Measurements from ENCODE around the gene CHCHD3.
"Not testable (repeated sequence)": the region's sequence is repeated elsewhere in the genome, so short reads cannot be mapped to it uniquely, and the experiment has no call there.

The CHCHD3 gene

GRCh38 chr7:132915647-132916046 lies 166.2 kb downstream of the CHCHD3 start:
- Histone ChIP-seq H3K27me3 (ENCODE audit: control insufficient read depth, insufficient read depth, low read length) (no peaks in the 10 kb centered on the region), H3K9ac (ENCODE audit: low read length) (no peak overlapping the region), H3K4me1 (ENCODE audit: control insufficient read depth, low read depth, low read length) (no peaks in the 10 kb centered on the region), H3K4me3 (ENCODE audit: low read length) (no peak overlapping the region), H3K27ac (ENCODE audit: low read length) (no peak overlapping the region), H3K36me3 (ENCODE audit: control insufficient read depth, low read depth, low read length) (no peaks in the 10 kb centered on the region), H3K9me3 (ENCODE audit: control insufficient read depth, low read depth, low read length) (no peaks in the 10 kb centered on the region)

- no peak overlapping the region for H3K27ac ChIP-seq (ENCODE audit: low read length)
- peaks cover 5% of the 10 kb centered on the region for H3K4me1 ChIP-seq (ENCODE audit: control insufficient read depth, low read depth, low read length)
- H3K27me3 ChIP-seq (ENCODE audit: control insufficient read depth, insufficient read depth, low read length), result no peaks in the 10 kb centered on the region
- no peak overlapping the region for H3K4me3 ChIP-seq (ENCODE audit: low read length)
- H3K9me3 ChIP-seq (ENCODE audit: control insufficient read depth, low read depth, low read length), result no peaks in the 10 kb centered on the region
- no peaks in the 10 kb centered on the region for H3K36me3 ChIP-seq (ENCODE audit: control insufficient read depth, low read depth, low read length)
- no peak overlapping the region for H3K9ac ChIP-seq (ENCODE audit: low read length)
Measured at GRCh38 chr7:132910657-132911056, 171.2 kb downstream of the CHCHD3 start.

GRCh38 chr7:132907380-132907940 lies 174.4 kb downstream of the CHCHD3 start:
- Histone ChIP-seq H3K27ac (ENCODE audit: low read length) (no peak overlapping the region), H3K9me3 (ENCODE audit: control insufficient read depth, low read depth, low read length) (no peaks in the 10 kb centered on the region), H3K27me3 (ENCODE audit: control insufficient read depth, insufficient read depth, low read length) (no peaks in the 10 kb centered on the region), H3K9ac (ENCODE audit: low read length) (no peak overlapping the region), H3K4me3 (ENCODE audit: low read length) (no peak overlapping the region), H3K4me1 (ENCODE audit: control insufficient read depth, low read depth, low read length) (peaks cover 5% of the 10 kb centered on the region), H3K36me3 (ENCODE audit: control insufficient read depth, low read depth, low read length) (no peaks in the 10 kb centered on the region)

GRCh38 chr7:132906193-132906835 lies 175.6 kb downstream of the CHCHD3 start:
- H3K4me1 ChIP-seq (ENCODE audit: control insufficient read depth, low read depth, low read length), result peaks cover 5% of the 10 kb centered on the region
- H3K27me3 ChIP-seq (ENCODE audit: control insufficient read depth, insufficient read depth, low read length), result no peaks in the 10 kb centered on the region
- no peak overlapping the region for H3K9ac ChIP-seq (ENCODE audit: low read length)
- no peak overlapping the region for H3K27ac ChIP-seq (ENCODE audit: low read length)
- no peak overlapping the region for H3K4me3 ChIP-seq (ENCODE audit: low read length)
- no peaks in the 10 kb centered on the region for H3K36me3 ChIP-seq (ENCODE audit: control insufficient read depth, low read depth, low read length)
- H3K9me3 ChIP-seq (ENCODE audit: control insufficient read depth, low read depth, low read length), result no peaks in the 10 kb centered on the region

GRCh38 chr7:132905136-132905535 lies 176.8 kb downstream of the CHCHD3 start:
- not testable (repeated sequence) for H3K9ac ChIP-seq (ENCODE audit: low read length); H3K27ac ChIP-seq (ENCODE audit: low read length); H3K4me3 ChIP-seq (ENCODE audit: low read length); H3K36me3 ChIP-seq (ENCODE audit: control insufficient read depth, low read depth, low read length); H3K9me3 ChIP-seq (ENCODE audit: control insufficient read depth, low read depth, low read length); H3K27me3 ChIP-seq (ENCODE audit: control insufficient read depth, insufficient read depth, low read length); H3K4me1 ChIP-seq (ENCODE audit: control insufficient read depth, low read depth, low read length)

- Histone ChIP-seq H3K4me1 (ENCODE audit: control insufficient read depth, low read depth, low read length) (peaks cover 5% of the 10 kb centered on the region), H3K4me3 (ENCODE audit: low read length) (no peak overlapping the region), H3K27ac (ENCODE audit: low read length) (no peak overlapping the region), H3K27me3 (ENCODE audit: control insufficient read depth, insufficient read depth, low read length) (no peaks in the 10 kb centered on the region), H3K36me3 (ENCODE audit: control insufficient read depth, low read depth, low read length) (no peaks in the 10 kb centered on the region), H3K9ac (ENCODE audit: low read length) (no peak overlapping the region), H3K9me3 (ENCODE audit: control insufficient read depth, low read depth, low read length) (no peaks in the 10 kb centered on the region)
Measured at GRCh38 chr7:132904209-132904608, 177.7 kb downstream of the CHCHD3 start.

- H3K27ac ChIP-seq (ENCODE audit: low read length); H3K27me3 ChIP-seq (ENCODE audit: control insufficient read depth, insufficient read depth, low read length); H3K4me3 ChIP-seq (ENCODE audit: low read length); H3K36me3 ChIP-seq (ENCODE audit: control insufficient read depth, low read depth, low read length); H3K9ac ChIP-seq (ENCODE audit: low read length); H3K4me1 ChIP-seq (ENCODE audit: control insufficient read depth, low read depth, low read length); H3K9me3 ChIP-seq (ENCODE audit: control insufficient read depth, low read depth, low read length): not testable (repeated sequence)
Measured at GRCh38 chr7:132902294-132902693, 179.6 kb downstream of the CHCHD3 start.

- Histone ChIP-seq H3K27ac (ENCODE audit: low read length) (no peak overlapping the region), H3K36me3 (ENCODE audit: control insufficient read depth, low read depth, low read length) (peaks cover 6% of the 10 kb centered on the region), H3K4me1 (ENCODE audit: control insufficient read depth, low read depth, low read length) (no peaks in the 10 kb centered on the region), H3K9me3 (ENCODE audit: control insufficient read depth, low read depth, low read length) (no peaks in the 10 kb centered on the region), H3K27me3 (ENCODE audit: control insufficient read depth, insufficient read depth, low read length) (no peaks in the 10 kb centered on the region), H3K9ac (ENCODE audit: low read length) (no peak overlapping the region), H3K4me3 (ENCODE audit: low read length) (no peak overlapping the region)
Measured at GRCh38 chr7:132901241-132901640, 180.6 kb downstream of the CHCHD3 start.

GRCh38 chr7:132899833-132900232 lies 182.1 kb downstream of the CHCHD3 start:
- no peak overlapping the region for H3K9ac ChIP-seq (ENCODE audit: low read length)
- no peaks in the 10 kb centered on the region for H3K27me3 ChIP-seq (ENCODE audit: control insufficient read depth, insufficient read depth, low read length)
- H3K36me3 ChIP-seq (ENCODE audit: control insufficient read depth, low read depth, low read length), result peaks cover 6% of the 10 kb centered on the region
- H3K9me3 ChIP-seq (ENCODE audit: control insufficient read depth, low read depth, low read length), result no peaks in the 10 kb centered on the region
- no peak overlapping the region for H3K4me3 ChIP-seq (ENCODE audit: low read length)
- no peaks in the 10 kb centered on the region for H3K4me1 ChIP-seq (ENCODE audit: control insufficient read depth, low read depth, low read length)
- H3K27ac ChIP-seq (ENCODE audit: low read length), result no peak overlapping the region

GRCh38 chr7:132898641-132899175 lies 183.2 kb downstream of the CHCHD3 start:
- not testable (repeated sequence) for H3K27ac ChIP-seq (ENCODE audit: low read length); H3K9me3 ChIP-seq (ENCODE audit: control insufficient read depth, low read depth, low read length); H3K36me3 ChIP-seq (ENCODE audit: control insufficient read depth, low read depth, low read length); H3K9ac ChIP-seq (ENCODE audit: low read length); H3K27me3 ChIP-seq (ENCODE audit: control insufficient read depth, insufficient read depth, low read length); H3K4me1 ChIP-seq (ENCODE audit: control insufficient read depth, low read depth, low read length); H3K4me3 ChIP-seq (ENCODE audit: low read length)

- H3K9ac ChIP-seq (ENCODE audit: low read length), result no peak overlapping the region
- peaks cover 6% of the 10 kb centered on the region for H3K9me3 ChIP-seq (ENCODE audit: control insufficient read depth, low read depth, low read length)
- no peaks in the 10 kb centered on the region for H3K4me1 ChIP-seq (ENCODE audit: control insufficient read depth, low read depth, low read length)
- H3K36me3 ChIP-seq (ENCODE audit: control insufficient read depth, low read depth, low read length), result peaks cover 6% of the 10 kb centered on the region
- H3K4me3 ChIP-seq (ENCODE audit: low read length), result no peak overlapping the region
- no peak overlapping the region for H3K27ac ChIP-seq (ENCODE audit: low read length)
- no peaks in the 10 kb centered on the region for H3K27me3 ChIP-seq (ENCODE audit: control insufficient read depth, insufficient read depth, low read length)
Measured at GRCh38 chr7:132897093-132897687, 184.7 kb downstream of the CHCHD3 start.

GRCh38 chr7:132895231-132895630 lies 186.7 kb downstream of the CHCHD3 start:
- Histone ChIP-seq H3K4me1 (ENCODE audit: control insufficient read depth, low read depth, low read length) (no peaks in the 10 kb centered on the region), H3K36me3 (ENCODE audit: control insufficient read depth, low read depth, low read length) (peaks cover 6% of the 10 kb centered on the region), H3K9ac (ENCODE audit: low read length) (no peak overlapping the region), H3K4me3 (ENCODE audit: low read length) (no peak overlapping the region), H3K27ac (ENCODE audit: low read length) (no peak overlapping the region), H3K27me3 (ENCODE audit: control insufficient read depth, insufficient read depth, low read length) (no peaks in the 10 kb centered on the region), H3K9me3 (ENCODE audit: control insufficient read depth, low read depth, low read length) (peaks cover 6% of the 10 kb centered on the region)

Measured in iPS-18a (cell line).